Neuronal stem cell (in vitro differentiated cells): Measurements from ENCODE around the gene KDM3B.

Experiments used
- DNase-seq: peaks from one replicate; pipeline ENCODE4 v3.0.0-alpha.2; 2013; ENCODE audit warnings: low spot score
- H2AFZ ChIP-seq: one replicate; pipeline ENCODE4 v1.6.1; 2013; ENCODE audit warnings: mild to moderate bottlenecking, low read length, inconsistent platforms
- H2AK5ac ChIP-seq: 2 replicates; pipeline ENCODE4 v1.6.1; 2013; ENCODE audit warnings: low read depth, mild to moderate bottlenecking, inconsistent platforms, low read length, moderate library complexity, mixed read lengths
- H2BK120ac ChIP-seq: 2 replicates; pipeline ENCODE4 v1.6.1; 2013; ENCODE audit warnings: low read depth, mild to moderate bottlenecking, inconsistent platforms, low read length, moderate library complexity, mixed read lengths
- H2BK12ac ChIP-seq: one replicate; pipeline ENCODE4 v1.6.1; 2013; ENCODE audit warnings: low read length, inconsistent platforms
- H2BK15ac ChIP-seq: 2 replicates; pipeline ENCODE4 v1.6.1; 2013; ENCODE audit warnings: mild to moderate bottlenecking, low read length, inconsistent platforms, mixed read lengths
- H2BK5ac ChIP-seq: one replicate; pipeline ENCODE4 v1.6.1; 2013; ENCODE audit warnings: inconsistent platforms, mild to moderate bottlenecking, low read length, moderate library complexity
- H3K14ac ChIP-seq: one replicate; pipeline ENCODE4 v1.6.1; 2013; ENCODE audit warnings: low read length, inconsistent platforms
- H3K18ac ChIP-seq: 2 replicates; pipeline ENCODE4 v1.6.1; 2013; ENCODE audit warnings: low read length, inconsistent platforms
- H3K23ac ChIP-seq: 2 replicates; pipeline ENCODE4 v1.6.1; 2013; ENCODE audit warnings: low read depth, mild to moderate bottlenecking, mixed read lengths, low read length, inconsistent platforms; ENCODE audit not compliant: poor library complexity
- H3K27ac ChIP-seq: replicated peaks from 3 replicates; pipeline ENCODE4 v1.5.1; 2013; ENCODE audit warnings: low read length, inconsistent platforms
- H3K27me3 ChIP-seq, 3 experiments: 2 replicates each; pipeline ENCODE4 v1.6.1; 2013; ENCODE audit warnings: low read length in 3 of 3, mild to moderate bottlenecking in 2 of 3, inconsistent platforms in 1 of 3, low read depth in 1 of 3, mixed read lengths in 1 of 3, moderate library complexity in 1 of 3; ENCODE audit not compliant: control insufficient read depth in 3 of 3, insufficient read depth in 3 of 3
- H3K36me3 ChIP-seq, 2 donors: replicated peaks in 1 of 2; 2 replicates each; pipeline ENCODE4 v1.6.1; 2013; ENCODE audit warnings: low read length in 2 of 2; ENCODE audit not compliant: control insufficient read depth in 2 of 2, insufficient read depth in 2 of 2
- H3K4ac ChIP-seq: 2 replicates; pipeline ENCODE4 v1.6.1; 2013; ENCODE audit warnings: inconsistent platforms, mild to moderate bottlenecking, low read length, moderate library complexity
- H3K4me1 ChIP-seq, 2 donors: 1 replicate in 1 of 2; 2 replicates in 1 of 2; pipeline ENCODE4 v1.6.1; 2013; ENCODE audit warnings: low read length in 2 of 2, low read depth in 1 of 2; ENCODE audit not compliant: control insufficient read depth in 2 of 2, insufficient read depth in 1 of 2
- H3K4me2 ChIP-seq: one replicate; pipeline ENCODE4 v1.6.1; 2013; ENCODE audit warnings: mild to moderate bottlenecking, low read length, inconsistent platforms; ENCODE audit not compliant: insufficient read depth, poor library complexity, severe bottlenecking
- H3K4me3 ChIP-seq, 2 donors: 2 replicates each; pipeline ENCODE4 v1.5.1; 2013; ENCODE audit warnings: low read length in 2 of 2, mild to moderate bottlenecking in 2 of 2, inconsistent platforms in 1 of 2, moderate library complexity in 1 of 2
- H3K79me1 ChIP-seq: one replicate; pipeline ENCODE4 v1.6.1; 2013; ENCODE audit warnings: low read depth, mild to moderate bottlenecking, inconsistent platforms, low read length, moderate library complexity
- H3K9ac ChIP-seq: one replicate; pipeline ENCODE4 v1.6.1; 2013; ENCODE audit warnings: mild to moderate bottlenecking, low read depth, low read length, inconsistent platforms; ENCODE audit not compliant: poor library complexity
- H3K9me3 ChIP-seq, 2 donors: replicated peaks in 1 of 2; 2 replicates each; pipeline versions ENCODE3 to v1.6.1; 2013; ENCODE audit warnings: low read length in 2 of 2, mild to moderate bottlenecking in 2 of 2, inconsistent platforms in 1 of 2, low read depth in 1 of 2, mixed read lengths in 1 of 2, moderate library complexity in 1 of 2; ENCODE audit not compliant: control insufficient read depth in 2 of 2, insufficient read depth in 1 of 2
- H4K8ac ChIP-seq: one replicate; pipeline ENCODE4 v1.6.1; 2013; ENCODE audit warnings: low read depth, mild to moderate bottlenecking, inconsistent platforms, low read length, moderate library complexity
- H4K91ac ChIP-seq: one replicate; pipeline ENCODE4 v1.6.1; 2013; ENCODE audit warnings: low read length, low read depth, mild to moderate bottlenecking, inconsistent platforms; ENCODE audit not compliant: poor library complexity
- WGBS, 2 donors: extraction: QIAGEN DNeasy Blood & Tissue Kit; methylation state at CpG; one replicate each; pipeline ENCODE4 v1.1.7; 2013; ENCODE audit warnings: missing lambda C conversion rate in 2 of 2, mixed read lengths in 1 of 2; ENCODE audit not compliant: insufficient read length in 2 of 2, insufficient replicate concordance in 1 of 2; ENCODE audit errors: extremely low coverage in 2 of 2; 5-methylcytosine and 5-hydroxymethylcytosine counted together

Gene KDM3B

GRCh38 chr5:138448481-138449398 is 96.3 kb downstream of the KDM3B start:
- Histone ChIP-seq H2BK15ac (peak overlapping the region; percentile 65), H3K27ac (no peak overlapping the region)

GRCh38 chr5:138449501-138450239 is 97.2 kb downstream of the KDM3B start:
- Histone ChIP-seq H3K14ac (no peak overlapping the region), H3K79me1 (no peaks in the 10 kb centered on the region), H2BK12ac (peak overlapping the region; percentile 14), H4K91ac (peak overlapping the region; percentile 34), H2AK5ac (peak overlapping the region; percentile 65), H3K4me1 (peaks cover 18 to 21% of the 10 kb centered on the region in 2 donors), H3K4me3 (peak overlapping the region in 1 of 2 donors; percentile 49), H2AFZ (peak overlapping the region; percentile 90), H4K8ac (no peak overlapping the region), H3K27ac (no peak overlapping the region), H3K18ac (peak overlapping the region; percentile 73), H3K9ac (no peak overlapping the region), H3K36me3 (peaks cover 0 to 6% of the 10 kb centered on the region in 2 donors), H3K27me3 (no peaks in the 10 kb centered on the region), H3K4me2 (peak overlapping the region; percentile 47), H3K4ac (no peak overlapping the region), H2BK15ac (peak overlapping the region; percentile 65), H2BK120ac (no peak overlapping the region), H3K9me3 (no peaks in the 10 kb centered on the region), H3K23ac (no peak overlapping the region), H2BK5ac (no peak overlapping the region)
- no CpG with 5 or more reads among the region's 22 CpGs for WGBS, 2 donors
- DNase-seq = peak; percentile 86

More at GRCh38 chr5:138448481-138449398, 96.3 kb downstream of the KDM3B start:
- Histone ChIP-seq H3K36me3 (peaks cover 3 to 14% of the 10 kb centered on the region in 2 donors), H3K4me1 (peaks cover 18 to 21% of the 10 kb centered on the region in 2 donors), H2BK120ac (no peak overlapping the region), H3K18ac (peak overlapping the region; percentile 73), H2BK12ac (no peak overlapping the region), H3K4ac (no peak overlapping the region), H4K8ac (no peak overlapping the region), H2AK5ac (peak overlapping the region; percentile 89), H3K27me3 (no peaks in the 10 kb centered on the region), H2BK5ac (peak overlapping the region; percentile 7), H3K9me3 (no peaks in the 10 kb centered on the region), H2AFZ (peak overlapping the region; percentile 90), H3K23ac (no peak overlapping the region), H4K91ac (no peak overlapping the region), H3K9ac (no peak overlapping the region), H3K4me3 (peak overlapping the region in 1 of 2 donors; percentile 49), H3K79me1 (no peaks in the 10 kb centered on the region), H3K4me2 (no peak overlapping the region), H3K14ac (no peak overlapping the region)
- no peak for DNase-seq
- no CpG with 5 or more reads among the region's 9 CpGs for WGBS, 2 donors

GRCh38 chr5:138450971-138451370 is 98.5 kb downstream of the KDM3B start:
- H3K4me3 ChIP-seq = no peak overlapping the region
- peak overlapping the region; percentile 42 for H2BK12ac ChIP-seq
- H3K27ac ChIP-seq = no peak overlapping the region
- H2BK120ac ChIP-seq = no peak overlapping the region
- DNase-seq = no peak
- no peaks in the 10 kb centered on the region for H3K9me3 ChIP-seq
- no peak overlapping the region for H3K4ac ChIP-seq
- H3K9ac ChIP-seq = no peak overlapping the region
- H2BK5ac ChIP-seq = no peak overlapping the region
- H3K4me1 ChIP-seq = peaks cover 21 to 23% of the 10 kb centered on the region in 2 donors
- WGBS, 2 donors = no CpG with 5 or more reads among the region's 5 CpGs
- no peak overlapping the region for H3K14ac ChIP-seq
- no peak overlapping the region for H3K23ac ChIP-seq
- H3K27me3 ChIP-seq = no peaks in the 10 kb centered on the region
- no peak overlapping the region for H2AK5ac ChIP-seq
- no peaks in the 10 kb centered on the region for H3K79me1 ChIP-seq
- no peak overlapping the region for H4K91ac ChIP-seq
- H2BK15ac ChIP-seq = no peak overlapping the region
- no peak overlapping the region for H4K8ac ChIP-seq
- H3K18ac ChIP-seq = no peak overlapping the region
- H2AFZ ChIP-seq = no peak overlapping the region
- H3K36me3 ChIP-seq = peaks cover 0 to 1% of the 10 kb centered on the region in 2 donors
- H3K4me2 ChIP-seq = no peak overlapping the region

DNA sequence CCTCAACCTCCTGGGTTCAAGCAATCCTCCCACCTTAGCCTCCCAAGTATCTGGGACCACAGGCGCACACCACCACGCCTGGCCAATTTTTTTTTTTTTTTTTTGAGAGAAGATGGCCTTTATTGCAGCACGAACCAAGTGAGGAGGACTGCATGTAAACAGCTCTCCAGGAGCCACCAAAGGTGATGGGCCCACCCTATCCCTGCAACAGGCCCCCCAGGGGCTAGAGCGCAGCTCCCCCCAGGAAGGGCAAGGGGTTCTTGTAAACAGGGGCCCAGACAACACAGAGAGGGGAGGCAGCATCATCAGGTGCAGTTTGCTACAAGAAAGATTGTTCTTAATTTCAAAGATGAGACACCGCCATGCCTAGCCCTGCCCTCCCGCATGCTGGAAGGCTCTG is 100.2 kb downstream of the KDM3B start:
- Histone ChIP-seq H3K4ac (no peak overlapping the region), H3K36me3 (no peaks in the 10 kb centered on the region), H3K9ac (no peak overlapping the region), H3K27ac (no peak overlapping the region), H2BK15ac (no peak overlapping the region), H4K8ac (no peak overlapping the region), H2AFZ (no peak overlapping the region), H3K18ac (peak overlapping the region; percentile 65), H3K23ac (peak overlapping the region; percentile 57), H3K4me3 (no peak overlapping the region), H4K91ac (no peak overlapping the region), H3K4me2 (no peak overlapping the region), H3K9me3 (no peaks in the 10 kb centered on the region), H3K27me3 (no peaks in the 10 kb centered on the region), H2BK5ac (no peak overlapping the region), H3K4me1 (peaks cover 21 to 23% of the 10 kb centered on the region in 2 donors), H2BK12ac (no peak overlapping the region), H3K79me1 (no peaks in the 10 kb centered on the region), H3K14ac (no peak overlapping the region), H2BK120ac (no peak overlapping the region), H2AK5ac (no peak overlapping the region)
- no peak for DNase-seq
- WGBS, 2 donors = no CpG with 5 or more reads among the region's 6 CpGs
